ENCODE measurements around the gene DCAF6. TPM values are rescaled to one million over a fixed set of nuclear protein-coding genes. Genes with fewer than 3 reads are reported as not detected.

DCAF6 gene
- total RNA-seq, 2 experiments from 2014 or later = 23.2 to 30.6 TPM

GRCh38 chr1:167934426-167935215 is 1.9 kb upstream of the DCAF6 start:
- H3K36me3 ChIP-seq (ENCODE audit: insufficient read depth, low read length) = no peaks in the 10 kb centered on the region
- no peaks in the 10 kb centered on the region for H3K9me2 ChIP-seq (ENCODE audit: insufficient read depth, low read length)
- ChIA-PET CTCF (ENCODE audit: unreplicated experiment) (interaction anchor here (0.6 to 1.2 kb wide), 2 partner anchors 17 to 148 kb away, joined by 3 read pairs; no protein-coding TSS in a partner anchor), POLR2A (interaction anchor here (0.6 to 1.5 kb wide), 8 partner anchors 14 to 605 kb away, joined by 3 to 4 read pairs (median 3); partner anchors contain the start of genes ADCY10 and SFT2D2)
- no peak for DNase-seq (ENCODE audit: low spot score)
- TF ChIP-seq CTCF (conservative IDR thresholded peaks at IDR 0.05; ENCODE audit: low read length) = no peak
- TF ChIP-seq EZH2phosphoT487 (IDR thresholded peaks at IDR 0.05; ENCODE audit: borderline replicate concordance, low read depth, low read length) = no peak
- H3K4me2 ChIP-seq (ENCODE audit: low read length) = peak overlapping the region; percentile 87
- intact Hi-C loops (cut with micrococcal nuclease; ENCODE audit: unreplicated experiment) = loop anchor here (2.0 to 5.0 kb wide), 4 partner anchors 212 to 712 kb away; partner anchors contain the start of genes POU2F1 and SFT2D2
- peak overlapping the region; percentile 89 for H3K27ac ChIP-seq (ENCODE audit: low read depth, low read length, poor library complexity, severe bottlenecking)
- peak overlapping the region; percentile 90 for H3K4me3 ChIP-seq (ENCODE audit: low read depth, low read length, poor library complexity, severe bottlenecking)
- H4K20me1 ChIP-seq (ENCODE audit: insufficient read depth, low read length) = peaks cover 8% of the 10 kb centered on the region; the same call in 1 of the 2 replicates
- peak overlapping the region; percentile 70; the same call in 1 of the 2 replicates for H2AFZ ChIP-seq (ENCODE audit: low read length)
- no TSS peak for BruUV-seq (replicated peaks)
- H3K4me1 ChIP-seq (ENCODE audit: insufficient read depth, low read length, poor library complexity, severe bottlenecking) = peaks cover 22% of the 10 kb centered on the region
- peaks cover 78% of the 10 kb centered on the region for H3K79me2 ChIP-seq (ENCODE audit: insufficient read depth, low read depth, low read length)
- no peaks in the 10 kb centered on the region for H3K9me3 ChIP-seq (ENCODE audit: low read length)

- intact Hi-C loops (cut with micrococcal nuclease; ENCODE audit: unreplicated experiment) = loop anchor here (2.0 to 5.0 kb wide), 6 partner anchors 213 to 713 kb away; partner anchors contain the start of genes POU2F1, SFT2D2 and TIPRL
- 0 out of 2 replicates have a peak, but pooled peaks have one; percentile 34 for TF ChIP-seq CTCF (conservative IDR thresholded peaks at IDR 0.05; ENCODE audit: low read length)
- no peak for TF ChIP-seq EZH2phosphoT487 (IDR thresholded peaks at IDR 0.05; ENCODE audit: borderline replicate concordance, low read depth, low read length)
- peak overlapping the region; percentile 87 for H3K4me2 ChIP-seq (ENCODE audit: low read length)
- peak overlapping the region; percentile 70 for H2AFZ ChIP-seq (ENCODE audit: low read length)
- H3K9me3 ChIP-seq (ENCODE audit: low read length) = no peaks in the 10 kb centered on the region
- H3K4me3 ChIP-seq (ENCODE audit: low read depth, low read length, poor library complexity, severe bottlenecking) = peak overlapping the region; percentile 90
- peak overlapping the region; percentile 89 for H3K27ac ChIP-seq (ENCODE audit: low read depth, low read length, poor library complexity, severe bottlenecking)
- H4K20me1 ChIP-seq (ENCODE audit: insufficient read depth, low read length) = peaks cover 8% of the 10 kb centered on the region; the same call in 1 of the 2 replicates
- ChIA-PET POLR2A (interaction anchor here (0.6 to 1.5 kb wide), 10 partner anchors 10 to 435 kb away, joined by 3 to 6 read pairs (median 3); partner anchors contain the start of gene SFT2D2), CTCF (ENCODE audit: unreplicated experiment) (no interaction called here)
- no TSS peak for BruUV-seq (replicated peaks)
- H3K79me2 ChIP-seq (ENCODE audit: insufficient read depth, low read depth, low read length) = peaks cover 78% of the 10 kb centered on the region
- DNase-seq (ENCODE audit: low spot score) = peak; percentile 62
- H3K4me1 ChIP-seq (ENCODE audit: insufficient read depth, low read length, poor library complexity, severe bottlenecking) = peaks cover 22% of the 10 kb centered on the region
- H3K36me3 ChIP-seq (ENCODE audit: insufficient read depth, low read length) = no peaks in the 10 kb centered on the region
- H3K9me2 ChIP-seq (ENCODE audit: insufficient read depth, low read length) = no peaks in the 10 kb centered on the region
Measured at GRCh38 chr1:167935216-167936067, 1.0 kb upstream of the DCAF6 start.
